Skeletal muscle tissue (tissue), 4 donors: ENCODE data around the gene DHRS13. TPM values are rescaled to one million over a fixed set of nuclear protein-coding genes. Genes with fewer than 3 reads are reported as not detected.

Experiments used
- H3K27ac ChIP-seq: one replicate; pipeline ENCODE4 v1.7.0; 2013; ENCODE audit warnings: mild to moderate bottlenecking, low read depth, low read length, inconsistent platforms
- H3K27me3 ChIP-seq, 3 donors: one replicate each; pipeline ENCODE4 v1.7.0; 2013; ENCODE audit warnings: low read length in 3 of 3; ENCODE audit not compliant: control insufficient read depth in 3 of 3, insufficient read depth in 3 of 3
- H3K36me3 ChIP-seq, 3 donors: one replicate each; pipeline ENCODE4 v1.7.0; 2013; ENCODE audit warnings: low read length in 3 of 3; ENCODE audit not compliant: control insufficient read depth in 3 of 3, insufficient read depth in 3 of 3
- H3K4me1 ChIP-seq, 3 donors: one replicate each; pipeline ENCODE4 v1.7.0; 2013; ENCODE audit warnings: low read length in 3 of 3, mild to moderate bottlenecking in 3 of 3; ENCODE audit not compliant: control insufficient read depth in 3 of 3, insufficient read depth in 3 of 3
- H3K4me3 ChIP-seq, 3 donors: one replicate each; pipeline ENCODE4 v1.7.0; 2013; ENCODE audit warnings: low read length in 3 of 3
- H3K9ac ChIP-seq, 3 donors: one replicate each; pipeline ENCODE4 v1.7.0; 2013; ENCODE audit warnings: low read length in 3 of 3, mild to moderate bottlenecking in 3 of 3, moderate library complexity in 2 of 3, low read depth in 1 of 3
- H3K9me3 ChIP-seq, 3 donors: one replicate each; pipeline ENCODE4 v1.7.0; 2013; ENCODE audit warnings: low read length in 3 of 3; ENCODE audit not compliant: control insufficient read depth in 3 of 3
- total RNA-seq: library from RNA; depleted of rRNA; stranded (reverse); fragments of >200 nt; gene quantifications from one replicate; pipeline ENCODE4 v1.2.3, GENCODE V29; 2014
- donor health status: Osteomylitis.

Gene DHRS13, protein sequence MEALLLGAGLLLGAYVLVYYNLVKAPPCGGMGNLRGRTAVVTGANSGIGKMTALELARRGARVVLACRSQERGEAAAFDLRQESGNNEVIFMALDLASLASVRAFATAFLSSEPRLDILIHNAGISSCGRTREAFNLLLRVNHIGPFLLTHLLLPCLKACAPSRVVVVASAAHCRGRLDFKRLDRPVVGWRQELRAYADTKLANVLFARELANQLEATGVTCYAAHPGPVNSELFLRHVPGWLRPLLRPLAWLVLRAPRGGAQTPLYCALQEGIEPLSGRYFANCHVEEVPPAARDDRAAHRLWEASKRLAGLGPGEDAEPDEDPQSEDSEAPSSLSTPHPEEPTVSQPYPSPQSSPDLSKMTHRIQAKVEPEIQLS
- 5.7 TPM for total RNA-seq

- H3K9ac ChIP-seq, result peak within 1 kb of the TSS; percentile 64 to 82 (median 65)
- H3K4me1 ChIP-seq, result peaks cover 17 to 26% (median 18%) of the 10 kb centered on the region in 3 donors
These were observed at the start of gene DHRS13 for GRCh38 chr17:28902819-28903545. Gene DHRS13 (minus strand): TSS chr17:28903079. CDS start chr17:28902944, 135 bp downstream.

DNA sequence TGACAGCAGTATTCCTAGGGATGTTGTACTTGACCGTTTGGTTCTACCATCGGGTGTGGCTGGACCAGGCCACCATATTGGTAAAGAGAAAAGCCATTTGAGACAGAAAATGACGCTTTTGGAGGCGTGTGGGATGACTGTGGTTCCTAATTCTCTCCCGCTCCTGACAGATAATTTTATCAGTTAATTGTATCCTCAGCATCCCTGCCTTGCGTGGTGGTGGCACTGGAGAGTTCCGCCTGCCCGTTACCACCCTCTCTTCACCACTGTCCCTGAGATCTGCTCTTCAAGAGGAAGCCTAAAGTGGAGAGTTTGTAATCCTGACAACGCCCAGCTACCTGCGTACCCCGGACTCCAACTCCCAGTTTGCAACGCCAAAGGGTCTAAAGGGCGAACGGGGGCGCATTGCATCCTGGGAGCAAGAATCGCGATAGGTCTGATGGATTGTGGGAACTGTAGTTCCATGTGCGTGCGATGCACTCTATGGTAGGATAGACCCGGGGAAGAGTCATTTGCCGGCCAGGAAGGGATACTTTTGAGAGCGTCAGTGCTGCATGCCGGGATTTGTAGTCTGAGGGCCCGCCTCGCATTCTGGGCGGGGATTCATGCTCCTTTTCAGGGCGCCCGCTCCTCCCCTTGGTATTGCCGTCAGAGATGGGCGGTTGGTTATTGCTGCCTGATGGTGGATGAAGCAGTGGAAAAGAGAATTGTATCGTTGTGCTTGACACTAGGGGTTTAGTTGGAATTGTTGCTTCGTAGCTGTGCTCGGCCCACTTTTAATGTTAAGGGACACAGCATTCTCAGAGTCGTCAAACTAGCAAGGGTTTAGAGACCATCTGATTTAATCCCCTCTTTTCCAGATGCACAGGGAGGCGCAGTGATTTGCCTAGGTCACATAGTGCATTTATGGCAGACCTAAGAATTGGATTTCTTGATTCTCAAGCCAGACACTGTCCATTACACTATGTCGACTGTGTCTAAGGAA lies 49.4 kb upstream of the DHRS13 start:
- H3K36me3 ChIP-seq, result no peaks in the 10 kb centered on the region
- peak overlapping the region; percentile 95 for H3K27ac ChIP-seq
- peak overlapping the region; percentile 69 to 100 (median 99) for H3K4me3 ChIP-seq
- peaks cover 25 to 29% (median 28%) of the 10 kb centered on the region in 3 donors for H3K4me1 ChIP-seq
- peak overlapping the region; percentile 81 to 96 (median 91) for H3K9ac ChIP-seq
- no peaks in the 10 kb centered on the region for H3K27me3 ChIP-seq
- H3K9me3 ChIP-seq, result no peaks in the 10 kb centered on the region

More at GRCh38 chr17:28902819-28903545, at the start of gene DHRS13:
- Histone ChIP-seq H3K9me3 (no peaks in the 10 kb centered on the region), H3K4me3 (peak within 1 kb of the TSS; percentile 63 to 81 (median 63)), H3K36me3 (peaks cover 17 to 23% (median 19%) of the 10 kb centered on the region in 3 donors), H3K27me3 (no peaks in the 10 kb centered on the region), H3K27ac (peak within 1 kb of the TSS; percentile 60)

DNA sequence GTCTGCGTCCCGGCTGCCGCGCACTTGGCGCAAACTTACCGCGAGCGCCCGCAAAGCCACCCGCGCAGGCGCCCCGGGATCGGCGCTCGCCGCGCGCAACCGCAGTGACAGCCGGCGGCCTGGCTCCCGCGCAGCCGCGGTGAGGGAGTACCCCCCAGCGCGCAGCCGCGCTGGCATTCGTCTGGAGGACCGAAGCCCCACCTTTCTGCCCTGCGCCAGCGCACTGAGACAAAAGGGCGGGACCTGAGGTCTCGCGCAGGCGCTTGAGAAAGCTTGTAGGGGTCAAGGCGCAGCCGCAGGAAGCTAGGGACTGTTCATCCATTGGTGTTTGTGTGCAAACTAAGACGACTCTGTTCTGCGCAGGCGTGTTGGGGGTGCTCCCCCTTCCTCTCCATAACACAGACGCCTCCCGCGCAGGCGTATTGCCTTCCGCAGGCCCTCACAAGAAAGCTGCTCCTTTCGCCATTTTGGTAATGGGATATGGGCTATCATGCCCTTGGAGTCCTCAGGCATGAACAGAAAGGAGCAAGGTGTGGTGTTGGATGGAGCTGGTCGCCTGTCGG lies 48.6 kb upstream of the DHRS13 start, which contains the start of gene PHF12:
PHF12 (minus strand) TSS at position 91 of the 563 bp plus-strand sequence. CDS start 558 bp downstream, outside the sequence.
- Histone ChIP-seq H3K4me1 (peaks cover 30 to 33% (median 31%) of the 10 kb centered on the region in 3 donors), H3K36me3 (no peaks in the 10 kb centered on the region), H3K9ac (peak within 1 kb of the TSS; percentile 87 to 96 (median 91)), H3K27me3 (no peaks in the 10 kb centered on the region), H3K4me3 (peak within 1 kb of the TSS; percentile 81 to 100 (median 99)), H3K9me3 (no peaks in the 10 kb centered on the region), H3K27ac (peak within 1 kb of the TSS; percentile 95)

DNA sequence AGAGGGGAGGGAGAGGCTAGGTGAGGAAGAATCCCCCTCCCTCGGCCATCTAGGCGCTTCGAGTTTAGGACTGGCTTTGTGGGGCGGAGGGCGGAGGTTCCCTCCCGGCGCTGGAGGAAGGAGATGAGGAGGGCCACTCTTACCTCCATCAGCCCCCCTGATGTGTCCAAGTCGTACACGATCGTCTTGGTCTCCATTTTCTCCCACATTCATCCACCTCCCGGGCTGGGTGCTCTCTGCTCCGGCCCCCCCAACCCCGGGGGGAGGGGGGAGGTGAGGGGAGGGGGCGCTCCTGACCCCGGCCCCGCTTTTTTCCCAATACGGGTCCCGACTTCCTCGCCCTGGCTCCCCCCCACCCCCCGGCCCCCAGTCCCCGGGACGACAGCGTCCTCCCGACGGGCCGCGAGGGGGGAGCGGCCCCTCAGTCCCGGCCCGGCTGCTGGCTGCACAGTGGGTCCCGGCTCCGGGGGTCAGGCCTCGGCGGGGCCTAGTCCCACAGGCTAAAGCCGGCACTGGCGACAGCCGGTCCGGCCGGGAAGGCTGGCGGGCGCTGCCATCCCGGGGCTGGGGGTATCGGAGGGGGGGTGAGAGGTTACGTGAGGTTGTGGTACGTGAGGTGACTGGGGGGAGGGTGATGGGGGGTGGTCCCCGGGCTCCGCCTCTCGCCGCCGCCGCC lies 48.0 kb upstream of the DHRS13 start:
- peak overlapping the region; percentile 81 to 91 (median 87) for H3K9ac ChIP-seq
- H3K36me3 ChIP-seq, result no peaks in the 10 kb centered on the region
- peaks cover 37% of the 10 kb centered on the region in 3 donors for H3K4me1 ChIP-seq

DNA sequence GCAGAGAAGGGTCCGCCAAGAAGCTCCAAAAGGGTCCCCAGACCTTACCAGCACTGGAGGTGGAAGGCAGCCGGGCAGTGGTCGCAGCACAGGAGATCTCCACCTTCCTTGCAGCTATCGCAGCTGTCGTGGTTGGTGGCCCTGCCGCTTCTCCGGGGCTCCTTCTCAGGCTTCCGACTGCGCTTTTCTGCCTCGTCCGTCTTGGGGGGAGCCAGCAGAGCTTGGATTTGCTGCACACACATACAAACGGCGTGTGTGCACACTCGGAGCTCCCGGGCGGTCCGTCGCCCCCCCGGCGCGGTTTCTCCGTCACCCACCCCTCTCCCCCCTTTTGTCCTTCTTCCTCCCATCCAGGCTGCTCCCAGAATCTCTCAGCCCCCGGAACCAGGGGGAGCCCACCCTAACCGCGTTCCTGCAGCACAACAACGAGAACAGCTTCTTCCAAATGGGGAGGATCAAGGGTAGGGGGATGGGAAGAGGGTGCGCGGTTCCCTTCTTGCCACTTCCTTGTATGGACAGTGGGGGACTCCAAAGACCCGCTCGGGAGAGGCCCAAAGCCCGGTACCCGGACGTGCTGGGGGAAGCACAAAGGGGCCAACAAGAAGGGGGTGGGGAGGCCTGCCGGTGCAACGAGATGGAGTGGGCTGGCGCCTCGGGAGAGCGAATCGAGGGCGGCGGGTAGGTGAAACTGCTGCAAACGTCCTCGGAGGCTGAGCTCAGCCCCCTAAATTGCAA lies 47.3 kb upstream of the DHRS13 start:
- Histone ChIP-seq H3K36me3 (no peaks in the 10 kb centered on the region), H3K4me3 (peak overlapping the region; percentile 81 to 93 (median 93)), H3K27me3 (no peaks in the 10 kb centered on the region), H3K9ac (peak overlapping the region; percentile 81 to 91 (median 87)), H3K9me3 (no peaks in the 10 kb centered on the region), H3K4me1 (peaks cover 42 to 43% (median 42%) of the 10 kb centered on the region in 3 donors), H3K27ac (peak overlapping the region; percentile 81)

More for the DNA sequence above, 48.0 kb upstream of the DHRS13 start:
- Histone ChIP-seq H3K27me3 (no peaks in the 10 kb centered on the region), H3K4me3 (peak overlapping the region; percentile 81 to 93 (median 93)), H3K9me3 (no peaks in the 10 kb centered on the region), H3K27ac (peak overlapping the region; percentile 81)

- Histone ChIP-seq H3K27ac (peak overlapping the region; percentile 81), H3K9ac (peak overlapping the region; percentile 81 to 91 (median 87)), H3K9me3 (no peaks in the 10 kb centered on the region), H3K4me1 (peaks cover 48 to 51% (median 50%) of the 10 kb centered on the region in 3 donors), H3K4me3 (peak overlapping the region; percentile 81 to 93 (median 93)), H3K27me3 (no peaks in the 10 kb centered on the region), H3K36me3 (no peaks in the 10 kb centered on the region)
These were observed 46.5 kb upstream of the DHRS13 start for GRCh38 chr17:28949185-28950016.

DNA sequence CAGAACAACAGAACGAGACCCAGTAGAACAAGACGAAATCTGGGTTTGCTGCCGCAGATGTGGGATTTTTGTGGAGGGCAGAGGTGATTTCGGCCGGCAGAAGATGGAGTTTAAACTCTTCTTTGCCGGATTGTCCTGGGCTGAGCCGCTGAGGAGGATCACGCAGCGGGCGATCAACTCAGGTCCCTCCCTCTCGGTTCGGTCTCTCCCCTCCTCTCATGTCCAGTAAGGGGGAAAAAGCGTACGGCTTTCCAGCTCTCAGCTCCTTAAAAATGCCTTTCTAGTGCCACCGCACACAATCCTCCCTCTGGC lies 46.0 kb upstream of the DHRS13 start:
- Histone ChIP-seq H3K9me3 (no peaks in the 10 kb centered on the region), H3K36me3 (no peaks in the 10 kb centered on the region), H3K4me3 (peak overlapping the region; percentile 81 to 93 (median 93)), H3K27ac (peak overlapping the region; percentile 81), H3K27me3 (no peaks in the 10 kb centered on the region), H3K4me1 (peaks cover 53 to 54% (median 54%) of the 10 kb centered on the region in 3 donors), H3K9ac (peak overlapping the region; percentile 81 to 91 (median 87))

DNA sequence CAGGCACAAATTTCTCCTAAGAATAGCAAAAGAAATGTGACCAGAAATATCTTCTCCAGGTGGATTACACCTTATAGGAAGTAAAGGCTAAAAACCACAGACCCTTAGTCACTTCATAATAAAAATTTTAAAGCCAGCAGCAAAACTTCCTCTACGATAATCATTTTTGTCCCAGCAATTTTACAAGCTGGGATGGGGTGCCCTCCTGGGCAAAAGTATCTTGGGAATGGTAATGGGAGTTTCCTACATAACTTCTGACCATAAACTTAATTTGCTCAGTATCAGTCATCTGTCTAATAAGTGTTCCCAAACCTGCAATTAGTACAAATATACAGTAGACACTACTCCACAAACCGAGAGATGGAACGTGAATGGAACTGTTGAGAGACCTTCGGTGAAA lies 45.5 kb upstream of the DHRS13 start:
- H3K9me3 ChIP-seq, result no peaks in the 10 kb centered on the region
- no peaks in the 10 kb centered on the region for H3K36me3 ChIP-seq
- H3K27me3 ChIP-seq, result no peaks in the 10 kb centered on the region
- peaks cover 50 to 57% (median 54%) of the 10 kb centered on the region in 3 donors for H3K4me1 ChIP-seq
- peak overlapping the region; percentile 81 to 91 (median 87) for H3K9ac ChIP-seq
- H3K4me3 ChIP-seq, result peak overlapping the region; percentile 81 to 93 (median 93)
- peak overlapping the region; percentile 81 for H3K27ac ChIP-seq
